GM18499 (cell line): ENCODE measurements around the gene YARS1.

Experiments used
- ATAC-seq: cut with Tn5 transposase; IDR thresholded peaks from one replicate; pipeline ENCODE4 v1.9.1; 2021; ENCODE audit warnings: moderate number of reproducible peaks; ENCODE audit not compliant: insufficient read depth, unreplicated experiment

The YARS1 gene

GRCh38 chr1:32748926-32749325, 68.2 kb downstream of the YARS1 start:
- no peak for ATAC-seq

DNA sequence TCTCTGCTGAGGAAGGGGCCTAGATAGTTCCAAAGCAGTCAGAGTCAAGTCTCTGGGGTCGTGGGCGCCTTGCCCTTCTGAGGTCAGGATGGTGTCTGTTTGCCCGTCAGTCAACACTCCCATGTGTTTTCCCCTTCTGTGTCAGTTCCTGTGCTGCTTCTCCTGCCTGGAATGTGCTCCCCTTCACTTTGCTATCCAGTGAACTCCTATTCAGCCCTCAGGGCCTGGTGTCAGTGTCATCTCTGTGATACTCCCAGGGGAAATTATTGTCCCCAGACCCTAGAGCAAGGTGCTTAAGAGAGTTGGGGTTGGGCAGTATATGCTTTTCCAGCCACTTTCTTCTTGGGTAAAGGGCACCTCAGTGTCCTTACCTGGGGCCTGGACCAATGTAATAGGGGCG, 68.8 kb downstream of the YARS1 start:
- no peak for ATAC-seq

GRCh38 chr1:32746130-32746529, 71.0 kb downstream of the YARS1 start:
- no peak for ATAC-seq

DNA sequence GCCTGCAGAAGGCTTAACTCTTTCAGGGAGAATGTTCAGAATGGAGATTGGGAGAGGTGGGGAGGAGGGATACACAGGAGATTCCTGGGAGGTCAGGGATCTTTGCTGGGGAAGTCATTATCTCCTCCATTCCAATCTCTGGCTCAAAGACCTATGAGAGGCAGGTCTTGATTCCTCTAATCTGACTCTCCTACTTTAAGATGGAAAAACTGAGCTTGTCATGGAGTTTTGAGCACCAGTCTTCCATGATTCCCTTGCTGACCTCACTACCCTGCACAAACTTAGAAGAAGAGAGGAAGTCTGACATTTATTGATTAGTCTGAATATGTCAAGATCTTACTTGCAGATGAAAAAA, 73.1 kb downstream of the YARS1 start:
- no peak for ATAC-seq

DNA sequence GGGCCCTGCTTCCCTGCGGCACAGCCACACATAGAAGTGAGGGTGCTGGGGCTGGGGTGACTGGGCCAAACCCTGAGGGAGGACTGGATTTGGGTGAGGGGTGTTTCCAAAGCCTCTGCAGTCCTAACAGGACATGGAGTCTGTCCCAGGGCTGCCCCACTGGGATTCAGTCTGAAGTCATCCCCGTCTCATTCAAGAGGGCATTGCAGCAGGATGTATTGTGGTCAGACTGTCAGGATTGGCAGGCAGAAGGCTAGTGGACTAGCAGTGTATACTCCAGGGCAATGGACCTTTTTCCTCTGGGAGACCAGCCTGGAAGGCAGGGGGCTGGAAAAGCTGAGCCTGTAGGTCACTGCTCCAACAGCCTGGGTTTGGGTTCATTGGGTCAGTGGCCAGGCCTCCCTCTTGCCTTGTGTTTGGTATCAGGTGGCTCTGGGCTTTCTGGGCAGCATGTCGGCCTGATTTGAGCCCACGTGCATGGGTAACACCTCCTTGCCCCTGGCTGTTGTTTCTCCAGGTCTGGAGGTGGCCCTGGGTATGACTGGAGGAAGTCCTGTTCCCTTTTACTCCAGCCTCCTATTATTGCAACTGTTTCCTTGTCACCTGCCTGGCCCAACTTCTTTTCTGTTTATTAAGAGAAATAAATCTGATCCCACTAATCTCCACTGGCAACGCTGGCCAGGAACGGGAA, 73.6 kb downstream of the YARS1 start:
- no peak for ATAC-seq

DNA sequence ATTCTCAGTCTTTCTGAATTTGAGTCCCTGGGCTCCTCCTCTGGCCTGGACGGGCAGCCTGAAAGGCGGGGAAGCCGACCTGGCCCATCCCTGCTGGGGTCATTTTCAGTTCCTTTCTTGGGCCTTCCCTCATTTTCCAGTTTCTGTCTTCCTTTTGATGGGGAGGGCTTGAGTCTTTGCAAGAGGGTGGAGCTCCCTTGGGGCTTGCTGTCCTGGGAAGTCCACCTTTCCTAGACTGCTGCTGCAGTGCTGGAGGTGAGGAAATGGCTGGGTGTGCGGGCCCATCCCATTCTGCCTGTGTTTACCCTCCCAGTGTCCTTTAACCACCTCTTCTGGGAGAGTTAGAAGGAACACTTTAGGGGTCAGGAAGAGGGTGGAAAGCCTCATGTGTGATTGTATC, 74.2 kb downstream of the YARS1 start:
- ATAC-seq = no peak

DNA sequence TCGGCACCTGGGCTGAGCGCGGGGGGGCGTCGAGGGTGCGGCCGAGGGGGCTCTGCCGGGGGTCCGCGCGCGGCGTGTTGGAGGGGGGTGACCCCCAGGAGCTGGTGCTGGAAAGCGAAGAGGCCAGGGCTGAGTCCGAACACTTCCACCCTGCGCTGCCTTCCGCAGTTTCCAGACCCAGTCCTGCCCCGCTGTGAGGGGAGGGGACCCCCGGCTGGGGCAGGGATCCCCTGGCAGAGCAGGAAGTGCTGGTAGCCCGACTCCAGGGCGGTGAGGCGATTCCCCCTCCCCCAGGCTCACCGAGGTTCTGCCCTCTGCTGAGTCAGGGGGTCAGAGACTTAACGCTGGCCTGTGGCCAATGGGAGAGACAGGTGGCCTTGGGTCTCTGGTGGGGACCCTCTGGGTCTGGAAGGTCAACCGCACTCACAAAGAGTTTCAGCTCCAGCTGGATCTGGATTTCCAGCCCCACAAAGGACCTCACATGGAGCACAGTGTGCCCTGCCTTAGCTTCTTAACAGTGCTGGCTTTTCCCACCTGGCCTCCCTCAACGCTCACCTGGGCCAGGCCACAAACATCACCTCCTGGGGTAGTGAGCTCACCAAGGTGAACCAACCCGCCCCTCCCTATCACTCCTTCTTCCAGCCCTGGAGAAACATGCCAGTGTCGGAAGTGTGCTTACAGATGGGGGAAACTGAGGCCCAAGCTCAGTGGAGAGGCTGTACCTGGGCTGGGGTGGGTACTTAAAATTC, 74.8 kb downstream of the YARS1 start:
- no peak for ATAC-seq

GRCh38 chr1:32741413-32742198, 75.6 kb downstream of the YARS1 start:
- ATAC-seq = no peak

DNA sequence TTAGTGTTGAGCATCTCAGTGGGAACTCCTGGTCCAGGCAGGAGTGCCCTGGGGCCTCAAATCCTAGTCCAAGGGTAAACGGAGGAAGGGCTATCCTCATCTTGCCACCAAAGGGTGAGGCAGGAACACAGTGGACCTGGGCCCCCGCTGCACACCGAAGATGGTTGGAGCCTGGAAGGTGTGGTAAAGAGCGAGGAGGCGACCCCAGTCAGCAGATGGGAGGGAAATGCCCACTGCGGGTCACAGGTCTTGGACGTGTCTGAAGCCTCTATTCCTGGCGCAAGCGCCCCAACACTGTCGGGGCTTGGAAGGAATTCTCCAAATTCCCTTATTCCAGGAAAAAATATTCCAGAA, 76.1 kb downstream of the YARS1 start:
- no peak for ATAC-seq

DNA sequence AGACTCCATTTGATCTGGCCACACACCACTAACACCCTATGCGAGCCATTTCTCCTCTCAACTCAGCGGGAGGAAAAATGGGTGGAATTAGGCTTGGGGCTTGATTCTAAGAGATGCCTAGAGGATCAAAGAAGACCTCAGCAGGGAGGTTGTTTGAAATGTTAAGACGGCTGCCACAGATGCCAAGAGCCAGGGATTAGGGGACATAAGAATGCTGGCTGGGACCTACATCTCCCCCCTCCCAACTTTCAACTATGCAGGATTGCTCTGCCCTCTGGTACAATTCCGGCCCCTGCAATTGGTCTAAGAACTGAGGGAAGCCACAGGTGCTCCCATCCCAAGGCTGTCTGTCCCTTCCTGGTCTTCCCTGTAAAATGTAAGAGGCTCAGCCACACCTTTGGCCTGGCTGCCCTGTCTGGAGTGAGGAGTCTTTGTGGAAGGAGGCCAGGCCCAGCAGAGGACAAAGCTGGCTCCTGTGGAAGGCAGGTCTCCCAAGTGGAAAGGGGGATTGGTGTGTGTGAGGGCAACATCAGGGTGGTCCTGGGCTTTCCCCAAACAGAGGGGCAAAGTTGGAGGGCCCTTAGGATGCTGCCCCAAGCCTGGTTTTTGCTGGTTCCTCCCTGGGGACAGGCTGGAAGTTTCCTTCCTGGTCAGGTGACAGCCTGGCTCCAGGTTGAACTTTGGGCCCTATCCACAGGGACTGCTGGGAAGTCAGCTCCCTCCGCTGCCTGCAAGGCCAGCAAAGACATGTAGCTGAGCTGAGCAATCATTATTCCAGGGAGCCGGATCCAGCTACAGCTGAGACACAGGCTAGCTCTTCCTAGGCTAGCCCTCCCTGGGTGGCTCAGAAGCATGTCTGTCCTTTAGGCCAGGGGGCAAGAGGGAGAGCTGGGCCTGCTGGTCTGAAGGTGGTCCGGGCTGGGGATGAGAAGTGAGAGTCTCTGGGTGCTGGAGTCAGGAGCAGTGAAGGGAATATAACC, 80.1 kb downstream of the YARS1 start:
- ATAC-seq = no peak

GRCh38 chr1:32733582-32734321, 83.4 kb downstream of the YARS1 start:
- no peak for ATAC-seq

GRCh38 chr1:32729254-32730046, 87.7 kb downstream of the YARS1 start:
- ATAC-seq = no peak

DNA sequence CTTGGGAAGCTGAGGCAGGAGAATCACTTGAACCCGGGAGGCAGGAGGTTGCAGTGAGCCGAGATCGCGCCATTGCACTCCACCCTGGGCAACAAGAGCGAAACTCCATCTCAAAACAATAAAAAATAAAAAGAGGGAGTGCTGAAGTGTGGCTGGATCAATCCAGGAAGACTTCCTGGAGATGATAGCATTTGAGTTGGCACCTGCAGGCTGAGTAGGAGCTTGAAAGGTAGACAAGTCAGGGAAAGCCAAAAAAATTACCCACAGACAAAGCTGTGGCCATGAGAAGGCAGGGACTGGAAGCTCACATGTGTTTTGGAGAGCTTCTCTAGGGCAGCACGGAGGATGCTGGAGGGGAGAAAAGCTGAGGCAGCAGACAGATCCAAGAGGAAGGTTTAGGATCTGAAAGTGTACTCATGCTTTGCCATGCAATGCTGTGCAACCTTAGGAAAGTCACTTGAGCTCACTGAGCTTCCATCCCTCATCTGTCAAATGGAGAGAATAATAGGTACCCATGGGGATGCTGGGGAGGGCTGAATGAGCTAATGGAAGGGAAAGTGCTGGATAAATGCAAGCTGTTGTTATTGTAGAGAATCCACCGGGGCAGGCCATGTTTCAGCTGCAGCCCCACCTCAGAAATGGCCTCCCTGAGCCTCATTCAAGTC, 88.6 kb downstream of the YARS1 start:
- ATAC-seq = no peak

DNA sequence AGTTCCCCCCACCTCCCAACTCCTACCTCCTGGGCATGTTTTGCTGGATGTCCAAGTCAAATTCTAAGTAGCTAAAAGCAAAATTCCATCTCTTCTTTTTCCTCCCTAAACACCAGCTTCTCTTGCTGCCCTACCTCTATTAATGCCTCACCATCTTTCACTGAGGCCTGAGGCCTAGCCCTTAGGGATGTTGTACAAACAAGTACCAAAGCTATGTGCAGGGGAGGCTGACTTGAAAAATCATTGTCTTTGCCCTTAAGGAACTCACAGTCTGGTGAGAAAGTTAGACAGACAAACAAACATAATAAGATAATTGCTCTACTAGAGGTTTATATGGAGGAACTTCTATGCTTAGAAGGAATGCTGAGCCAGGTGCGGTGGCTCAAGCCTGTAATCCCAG, 89.3 kb downstream of the YARS1 start:
- no peak for ATAC-seq

GRCh38 chr1:32725615-32725982, 91.6 kb downstream of the YARS1 start:
- no peak for ATAC-seq
